Measurements from ENCODE around the gene ZDHHC6.

- TF ChIP-seq CTCF (IDR thresholded peaks at IDR 0.05) (no peak), POLR2AphosphoS5 (IDR thresholded peaks at IDR 0.05; ENCODE audit: low read depth, low read length) (no peak), TCF7L2 (IDR thresholded peaks at IDR 0.05; ENCODE audit: low read depth, low read length) (no peak), SIN3A (IDR thresholded peaks at IDR 0.05; ENCODE audit: borderline replicate concordance, insufficient read depth, low read depth, low read length) (no peak)
- TF ChIP-seq, protein P1, sequence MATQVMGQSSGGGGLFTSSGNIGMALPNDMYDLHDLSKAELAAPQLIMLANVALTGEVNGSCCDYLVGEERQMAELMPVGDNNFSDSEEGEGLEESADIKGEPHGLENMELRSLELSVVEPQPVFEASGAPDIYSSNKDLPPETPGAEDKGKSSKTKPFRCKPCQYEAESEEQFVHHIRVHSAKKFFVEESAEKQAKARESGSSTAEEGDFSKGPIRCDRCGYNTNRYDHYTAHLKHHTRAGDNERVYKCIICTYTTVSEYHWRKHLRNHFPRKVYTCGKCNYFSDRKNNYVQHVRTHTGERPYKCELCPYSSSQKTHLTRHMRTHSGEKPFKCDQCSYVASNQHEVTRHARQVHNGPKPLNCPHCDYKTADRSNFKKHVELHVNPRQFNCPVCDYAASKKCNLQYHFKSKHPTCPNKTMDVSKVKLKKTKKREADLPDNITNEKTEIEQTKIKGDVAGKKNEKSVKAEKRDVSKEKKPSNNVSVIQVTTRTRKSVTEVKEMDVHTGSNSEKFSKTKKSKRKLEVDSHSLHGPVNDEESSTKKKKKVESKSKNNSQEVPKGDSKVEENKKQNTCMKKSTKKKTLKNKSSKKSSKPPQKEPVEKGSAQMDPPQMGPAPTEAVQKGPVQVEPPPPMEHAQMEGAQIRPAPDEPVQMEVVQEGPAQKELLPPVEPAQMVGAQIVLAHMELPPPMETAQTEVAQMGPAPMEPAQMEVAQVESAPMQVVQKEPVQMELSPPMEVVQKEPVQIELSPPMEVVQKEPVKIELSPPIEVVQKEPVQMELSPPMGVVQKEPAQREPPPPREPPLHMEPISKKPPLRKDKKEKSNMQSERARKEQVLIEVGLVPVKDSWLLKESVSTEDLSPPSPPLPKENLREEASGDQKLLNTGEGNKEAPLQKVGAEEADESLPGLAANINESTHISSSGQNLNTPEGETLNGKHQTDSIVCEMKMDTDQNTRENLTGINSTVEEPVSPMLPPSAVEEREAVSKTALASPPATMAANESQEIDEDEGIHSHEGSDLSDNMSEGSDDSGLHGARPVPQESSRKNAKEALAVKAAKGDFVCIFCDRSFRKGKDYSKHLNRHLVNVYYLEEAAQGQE (IDR thresholded peaks at IDR 0.05; ENCODE audit: insufficient read depth in 1 of 2, low read depth in 2 of 2, low read length in 1 of 2): no peak
These were observed 37.7 kb upstream of the ZDHHC6 start for GRCh38 chr10:112484399-112484798.

All from Panc1 (cell line).